ENCODE measurements around the gene KCND2.
"Not testable (repeated sequence)": the region's sequence is repeated elsewhere in the genome, so short reads cannot be mapped to it uniquely, and the experiment has no call there.

Gene KCND2

DNA sequence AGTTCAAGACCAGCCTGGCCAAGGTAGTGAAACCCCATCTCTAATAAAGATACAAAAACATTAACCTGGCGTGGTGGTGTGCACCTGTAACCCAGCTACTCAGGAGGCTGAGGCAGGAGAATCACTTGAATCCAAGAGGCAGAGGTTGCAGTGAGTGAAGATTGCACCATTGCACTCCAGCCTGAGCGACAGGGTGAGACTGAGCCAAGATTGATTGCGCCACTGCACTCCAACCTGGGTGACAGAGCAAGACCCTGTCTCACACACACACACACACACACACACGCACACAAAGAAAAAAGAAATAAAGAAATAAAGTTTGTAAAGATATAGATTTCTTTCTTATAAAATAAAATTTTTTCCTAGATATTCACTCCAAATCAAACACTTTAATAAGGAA lies 305.7 kb downstream of the KCND2 start:
- not testable (repeated sequence) for DNase-seq (ENCODE audit: insufficient read length, low spot score); FAIRE-seq

- DNase-seq (ENCODE audit: insufficient read length, low spot score): no peak
- FAIRE-seq: no peak
Observed at GRCh38 chr7:120582916-120583315, 309.9 kb downstream of the KCND2 start.

GRCh38 chr7:120583899-120584586 lies 311.1 kb downstream of the KCND2 start:
- no peak for FAIRE-seq
- DNase-seq (ENCODE audit: insufficient read length, low spot score): no peak

DNA sequence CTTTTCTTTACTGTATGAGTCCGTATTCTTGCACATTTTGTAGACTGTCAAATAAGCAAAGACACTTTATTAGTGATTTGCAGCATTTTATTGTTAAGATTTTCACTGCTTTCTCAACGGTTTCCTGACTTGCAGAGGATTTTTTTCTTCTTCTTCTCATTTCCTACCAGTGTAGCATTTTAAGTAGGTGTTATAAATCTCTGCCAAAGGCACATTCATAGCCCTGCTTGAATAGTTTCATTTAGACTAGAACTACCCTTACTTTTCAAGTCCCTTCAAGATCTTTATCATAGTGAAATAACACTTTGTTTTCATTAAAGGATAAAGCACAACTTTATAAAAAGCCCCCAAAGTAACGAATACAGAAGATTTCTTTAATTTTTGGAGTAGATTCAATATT lies 313.6 kb downstream of the KCND2 start:
- DNase-seq (ENCODE audit: insufficient read length, low spot score): no peak
- no peak for FAIRE-seq

DNA sequence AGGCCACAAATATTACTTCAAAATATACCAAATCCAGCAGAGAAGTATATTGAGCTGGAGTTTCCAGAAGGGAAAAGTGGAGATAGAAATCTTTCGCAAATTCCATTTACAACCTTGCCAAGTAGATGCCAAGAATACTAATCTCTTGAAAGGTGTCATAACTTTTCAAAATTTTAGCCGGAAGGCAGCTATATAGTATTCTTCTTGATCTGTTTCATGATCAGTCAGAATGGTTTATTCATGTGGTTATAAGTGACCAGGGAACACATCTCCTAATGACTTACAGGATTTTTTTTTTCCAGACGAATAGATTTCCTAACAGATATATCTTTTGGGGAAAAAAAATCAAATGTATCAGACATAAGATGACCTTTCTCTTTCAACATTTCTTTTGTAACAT lies 314.3 kb downstream of the KCND2 start:
- FAIRE-seq (no peak), DNase-seq (ENCODE audit: insufficient read length, low spot score) (no peak)

- DNase-seq (ENCODE audit: insufficient read length, low spot score) (no peak), FAIRE-seq (no peak)
Observed at GRCh38 chr7:120588416-120588815, 315.4 kb downstream of the KCND2 start.

DNA sequence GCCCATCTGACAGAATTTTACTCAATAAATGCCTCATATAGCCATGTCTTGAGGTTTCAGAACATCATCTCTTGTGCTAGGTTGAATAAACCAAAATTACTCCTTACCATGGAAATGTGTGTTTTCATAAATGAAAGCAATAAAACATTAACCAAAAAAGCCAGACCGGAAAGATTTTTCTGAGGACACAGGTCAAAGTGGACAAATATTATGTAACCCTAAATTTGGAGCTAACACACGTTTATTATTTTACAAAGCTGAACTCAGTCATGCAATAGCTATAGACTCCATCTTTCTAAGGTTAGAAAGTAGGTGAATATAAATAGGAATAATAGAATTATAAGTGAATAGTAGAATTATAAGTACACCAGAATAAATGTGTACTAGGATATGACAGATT lies 315.9 kb downstream of the KCND2 start:
- no peak for DNase-seq (ENCODE audit: insufficient read length, low spot score)
- FAIRE-seq: no peak

DNA sequence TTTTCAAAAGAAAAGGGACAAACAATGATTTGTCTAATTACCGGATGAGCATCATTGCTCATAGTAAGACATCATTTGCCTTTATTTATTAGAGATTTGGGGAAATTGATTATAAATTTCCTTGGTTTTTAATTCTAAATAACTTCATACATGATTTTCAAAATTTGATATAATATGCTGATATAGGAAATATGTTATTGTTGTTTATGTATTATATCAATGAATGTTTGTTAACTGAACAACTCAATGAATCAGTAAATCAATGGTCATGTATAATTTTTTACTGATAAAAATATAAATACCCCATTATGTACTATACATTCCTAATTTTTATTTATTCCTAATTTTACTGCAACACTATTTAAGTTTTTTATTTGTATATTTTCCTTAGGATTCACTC lies 327.6 kb downstream of the KCND2 start:
- FAIRE-seq: no peak
- DNase-seq (ENCODE audit: insufficient read length, low spot score): no peak

- DNase-seq (ENCODE audit: insufficient read length, low spot score) (no peak), FAIRE-seq (no peak)
Observed at GRCh38 chr7:120603366-120603765, 330.4 kb downstream of the KCND2 start.

- FAIRE-seq (no peak), DNase-seq (ENCODE audit: insufficient read length, low spot score) (no peak)
Observed at GRCh38 chr7:120609136-120609753, 336.3 kb downstream of the KCND2 start.

GRCh38 chr7:120611975-120612374 lies 339.0 kb downstream of the KCND2 start:
- FAIRE-seq (no peak), DNase-seq (ENCODE audit: insufficient read length, low spot score) (no peak)

DNA sequence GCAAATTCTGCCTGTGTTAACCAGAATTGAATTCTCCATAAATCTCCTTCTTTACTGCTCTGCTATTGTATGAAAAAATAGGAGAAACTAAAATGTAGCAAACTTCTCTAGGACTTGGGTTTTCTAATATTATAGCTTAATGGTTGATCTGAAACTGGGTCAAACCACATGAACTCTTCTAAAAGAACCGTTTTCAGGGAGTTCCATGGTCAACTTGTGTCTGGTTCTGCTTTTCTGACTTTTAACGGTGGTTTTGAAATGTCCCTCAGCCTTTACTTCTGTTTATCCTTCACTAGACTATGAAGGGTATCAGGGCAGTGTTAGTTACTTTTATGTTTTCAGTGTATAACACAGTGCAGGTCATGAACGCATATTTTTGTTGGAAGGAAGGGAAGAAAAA lies 342.7 kb downstream of the KCND2 start:
- DNase-seq (ENCODE audit: insufficient read length, low spot score): no peak
- no peak for FAIRE-seq

- DNase-seq (ENCODE audit: insufficient read length, low spot score) (no peak), FAIRE-seq (peak; percentile 69)
Observed at GRCh38 chr7:120617275-120617674, 344.3 kb downstream of the KCND2 start.

DNA sequence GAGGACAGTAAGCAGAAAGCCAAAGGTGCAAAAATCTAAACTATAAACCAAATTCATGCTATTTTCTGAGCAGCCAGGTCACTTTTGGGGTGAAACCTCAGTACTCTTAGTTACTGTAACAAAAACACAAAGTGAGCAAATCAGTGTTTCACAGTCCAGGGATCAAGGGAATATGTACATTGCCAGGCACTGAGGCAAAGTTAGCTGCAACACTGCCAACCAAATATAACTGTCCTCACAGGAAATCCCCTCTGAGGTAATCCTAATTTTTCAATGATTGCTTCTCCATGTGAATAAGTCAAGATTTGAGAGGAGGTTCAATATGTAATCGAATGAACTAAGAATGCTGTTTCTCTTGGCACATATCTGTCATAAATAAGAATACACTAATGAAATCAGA lies 355.3 kb downstream of the KCND2 start:
- DNase-seq (ENCODE audit: insufficient read length, low spot score): no peak
- FAIRE-seq: no peak

DNA sequence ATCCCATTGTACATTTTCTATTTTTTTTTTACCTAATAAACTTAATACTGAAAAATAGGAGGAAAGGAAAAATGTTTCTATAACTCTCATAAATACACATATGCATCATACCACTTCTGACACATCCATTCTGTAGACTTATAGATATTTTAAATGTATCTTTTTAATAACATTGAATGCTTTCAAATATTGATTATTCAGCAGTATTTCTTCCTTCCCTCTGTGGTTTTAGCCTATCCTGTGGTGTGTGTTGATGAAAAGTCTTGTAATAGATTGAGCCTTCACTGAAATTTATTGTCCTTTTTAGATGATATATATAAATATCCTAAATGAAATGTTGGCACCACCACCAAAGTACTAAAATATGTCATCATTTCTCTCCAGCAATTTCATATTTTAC lies 366.9 kb downstream of the KCND2 start:
- no peak for DNase-seq (ENCODE audit: insufficient read length, low spot score)
- no peak for FAIRE-seq

DNA sequence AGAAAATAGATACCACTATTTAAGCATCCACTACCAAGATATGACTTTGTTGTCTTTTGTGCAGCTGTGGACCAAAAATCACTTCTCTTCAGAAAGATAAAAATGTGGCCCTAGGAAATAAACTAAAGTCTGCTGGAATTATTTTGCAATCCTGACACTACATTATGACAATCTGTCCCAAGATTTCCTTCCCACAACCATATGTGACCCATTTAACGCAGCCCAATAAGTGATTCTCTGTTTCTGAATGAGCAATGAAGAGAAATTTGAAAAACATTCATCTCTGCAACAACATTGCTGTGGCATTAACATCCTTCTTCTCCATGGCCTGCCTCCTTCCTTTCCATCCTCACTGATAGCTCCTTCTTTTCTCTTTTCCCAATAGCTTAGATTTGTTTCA lies 373.0 kb downstream of the KCND2 start:
- FAIRE-seq (no peak), DNase-seq (ENCODE audit: insufficient read length, low spot score) (no peak)

DNA sequence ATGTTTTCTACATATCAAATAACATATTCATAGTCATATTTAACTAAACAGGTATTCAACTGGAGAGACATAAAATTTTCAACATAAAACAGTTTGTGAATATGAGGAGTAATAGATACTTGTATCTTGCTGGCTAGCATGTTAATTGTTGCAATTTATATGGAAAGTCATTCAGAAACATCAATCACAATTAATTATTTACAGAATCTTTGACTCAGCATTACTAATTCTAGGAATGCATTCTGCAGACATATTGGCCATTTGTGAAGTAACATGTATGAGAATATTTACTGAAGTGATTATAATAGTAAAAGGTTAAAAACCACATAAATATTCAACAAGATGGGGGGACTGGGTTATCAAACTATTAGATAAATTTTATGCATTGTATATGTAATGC lies 381.3 kb downstream of the KCND2 start:
- DNase-seq (ENCODE audit: insufficient read length, low spot score) (no peak), FAIRE-seq (no peak)

GRCh38 chr7:120658516-120658915 lies 385.5 kb downstream of the KCND2 start:
- DNase-seq (ENCODE audit: insufficient read length, low spot score): no peak
- no peak for FAIRE-seq

GRCh38 chr7:120662291-120662690 lies 389.3 kb downstream of the KCND2 start:
- DNase-seq (ENCODE audit: insufficient read length, low spot score) (no peak), FAIRE-seq (no peak)

DNA sequence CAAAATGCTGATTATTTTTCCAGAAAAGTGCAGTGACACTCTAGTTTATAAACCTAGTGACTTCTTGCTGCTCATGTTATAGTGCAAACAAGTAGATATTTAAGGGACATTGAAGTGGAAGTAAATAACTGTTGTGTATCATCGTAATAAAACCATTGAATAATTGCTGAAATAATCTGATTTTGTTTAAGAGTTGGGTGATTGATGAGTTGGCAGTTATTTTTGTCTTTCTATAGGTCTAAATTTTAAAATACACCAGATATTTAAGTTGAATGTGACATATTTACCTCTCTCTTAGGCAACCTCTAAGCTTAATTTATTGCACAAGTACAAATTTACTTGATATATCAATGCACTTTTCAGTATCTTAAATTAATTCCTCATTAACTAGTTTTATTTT lies 392.1 kb downstream of the KCND2 start:
- DNase-seq (ENCODE audit: insufficient read length, low spot score): no peak
- no peak for FAIRE-seq

- FAIRE-seq (no peak), DNase-seq (ENCODE audit: insufficient read length, low spot score) (no peak)
Observed at GRCh38 chr7:120675076-120675475, 402.1 kb downstream of the KCND2 start.

- FAIRE-seq (no peak), DNase-seq (ENCODE audit: insufficient read length, low spot score) (no peak)
Observed at GRCh38 chr7:120677535-120677934, 404.6 kb downstream of the KCND2 start.

- no peak for FAIRE-seq
- no peak for DNase-seq (ENCODE audit: insufficient read length, low spot score)
Observed at GRCh38 chr7:120680985-120681384, 408.0 kb downstream of the KCND2 start.
